ENCODE measurements around the gene COP1.

Gene COP1

DNA sequence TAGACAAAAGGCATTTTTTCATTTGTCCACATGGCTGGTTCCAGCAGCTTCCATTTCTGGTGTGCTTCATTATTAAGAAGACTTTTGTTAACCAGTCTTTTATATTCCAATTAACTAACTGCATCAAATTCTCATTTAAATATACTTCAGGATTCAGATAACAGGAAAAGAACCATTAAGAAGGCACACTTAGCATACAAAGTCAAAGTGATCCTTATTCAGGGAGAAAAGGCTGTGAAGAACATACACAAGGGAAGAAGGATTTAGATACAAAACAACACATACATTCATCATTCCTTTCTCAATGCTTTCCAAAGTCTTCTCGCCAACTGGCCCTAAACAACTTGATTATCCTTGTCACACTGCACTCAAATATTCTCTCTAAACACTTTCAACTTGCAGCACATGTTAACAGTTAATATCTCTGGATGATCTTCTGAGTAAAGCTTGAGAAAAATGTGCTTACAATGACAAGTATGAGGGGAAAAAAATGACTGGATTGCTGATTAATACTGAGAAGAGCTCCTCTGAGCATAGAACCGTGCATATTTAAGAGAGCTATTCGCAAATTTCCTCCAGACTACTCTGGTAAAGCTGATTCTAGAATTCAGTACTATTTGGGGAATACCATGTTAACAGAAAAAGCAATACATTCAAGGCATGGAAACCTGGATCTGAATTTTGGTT lies 238.5 kb downstream of the COP1 start:
- no peak for DNase-seq

DNA sequence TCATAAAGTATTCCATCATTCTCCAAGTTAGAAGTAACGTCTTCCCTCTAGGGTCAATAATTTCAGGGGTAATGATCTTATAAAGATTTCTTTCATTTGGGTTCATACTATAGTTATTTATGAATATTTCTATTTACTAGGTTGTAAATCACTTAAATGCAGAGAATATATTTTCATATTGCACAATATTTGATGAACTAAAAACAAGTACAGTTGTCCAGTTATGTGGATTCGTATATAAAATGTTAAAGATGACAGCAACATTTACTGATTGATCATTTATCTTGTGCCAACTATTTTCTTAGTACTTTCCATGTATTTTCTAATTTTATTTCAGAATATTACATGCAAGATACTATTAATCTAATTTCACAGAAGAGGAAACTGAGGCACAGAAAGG lies 243.3 kb downstream of the COP1 start:
- no peak for DNase-seq

- DNase-seq = no peak
Measured at GRCh38 chr1:175960169-175960568, 246.9 kb downstream of the COP1 start.

DNA sequence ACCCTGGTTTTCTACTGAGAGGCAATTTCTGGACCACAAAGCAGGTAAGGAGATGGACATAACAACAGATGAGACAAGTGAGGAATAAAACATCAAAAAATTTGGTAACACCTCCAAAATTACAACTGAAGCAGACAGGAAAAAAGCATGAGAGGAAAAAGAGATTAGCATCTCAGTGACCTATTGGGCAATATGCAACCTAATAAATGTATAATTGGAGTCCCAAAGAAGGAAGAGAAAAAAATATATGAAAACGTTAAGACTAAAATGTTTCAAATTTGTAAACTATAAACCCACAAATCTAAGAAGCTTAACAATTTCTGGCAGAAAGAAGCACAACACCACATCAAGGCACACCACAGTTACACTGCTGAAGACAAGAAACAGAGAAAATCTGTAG lies 255.5 kb downstream of the COP1 start:
- no peak for DNase-seq

DNA sequence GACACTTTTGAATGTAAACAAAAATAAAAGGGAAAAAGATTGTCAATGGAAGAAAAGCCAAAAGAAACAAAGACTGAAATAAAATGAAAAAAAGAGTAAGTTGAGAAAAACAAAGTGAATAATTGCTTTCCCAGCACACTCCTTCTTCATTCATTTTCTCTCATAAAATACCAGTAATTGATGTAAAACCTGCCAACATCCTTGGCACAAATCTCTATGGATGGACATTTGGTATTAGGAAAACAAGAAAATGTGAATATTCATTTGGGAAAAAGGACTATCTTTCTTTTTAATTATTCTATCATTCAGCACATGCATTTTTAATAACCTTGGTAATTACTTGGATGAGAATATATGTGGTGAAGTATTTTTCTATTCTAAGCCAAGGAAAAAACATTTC lies 259.3 kb downstream of the COP1 start:
- DNase-seq = no peak

- no peak for DNase-seq
Measured at GRCh38 chr1:175944591-175944990, 262.5 kb downstream of the COP1 start.

DNA sequence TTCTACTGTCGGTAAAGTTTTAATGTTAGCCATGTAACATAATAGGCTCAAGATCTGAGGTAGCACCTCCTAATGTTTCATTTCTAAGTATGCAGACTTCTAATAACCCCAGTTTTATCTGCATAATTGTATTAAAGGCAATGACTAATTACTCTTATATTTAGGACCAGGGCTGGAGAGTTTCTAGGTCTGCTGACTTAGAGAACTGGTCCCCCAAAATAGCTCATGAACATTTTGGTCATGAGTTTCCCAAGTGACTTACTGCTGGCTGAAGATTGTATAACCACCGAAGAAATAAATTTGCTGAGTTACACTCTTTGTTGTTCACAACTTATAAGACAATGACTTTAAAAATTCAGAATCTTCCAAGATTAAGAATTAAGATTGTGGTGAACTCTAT lies 265.9 kb downstream of the COP1 start:
- no peak for DNase-seq

GRCh38 chr1:175936736-175937135 lies 270.4 kb downstream of the COP1 start:
- no peak for DNase-seq

DNA sequence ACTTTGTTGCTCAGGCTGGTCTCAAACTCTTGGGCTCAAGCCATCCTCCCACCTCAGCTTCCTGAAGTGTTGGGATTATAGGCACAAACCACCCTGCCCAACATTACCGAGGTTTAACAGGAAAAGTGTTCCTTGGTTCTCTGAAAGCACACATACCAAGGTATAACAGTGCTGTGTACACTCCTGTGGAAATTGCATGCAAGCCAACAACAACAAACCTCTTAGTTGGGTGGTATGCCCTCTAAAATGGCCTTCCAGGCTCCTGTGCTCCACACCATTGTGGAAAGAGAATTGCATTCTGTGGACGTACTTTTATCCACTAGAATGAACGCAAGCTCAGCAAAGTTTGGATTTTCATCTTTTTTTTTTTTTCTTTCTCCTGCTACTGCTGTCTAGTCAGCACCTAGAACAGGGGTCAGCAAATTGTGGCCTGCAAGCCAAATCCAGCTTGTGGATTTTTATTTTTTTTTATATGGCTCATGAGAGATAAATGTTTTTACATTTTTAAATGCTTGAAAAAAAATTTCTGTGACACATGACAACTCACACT lies 271.4 kb downstream of the COP1 start:
- no peak for DNase-seq

GRCh38 chr1:175935166-175935565 lies 271.9 kb downstream of the COP1 start:
- no peak for DNase-seq

GRCh38 chr1:175933801-175934200 lies 273.3 kb downstream of the COP1 start:
- DNase-seq = no peak

GRCh38 chr1:175927944-175928343 lies 279.1 kb downstream of the COP1 start:
- DNase-seq = no peak

- no peak for DNase-seq
Measured at GRCh38 chr1:175922254-175922881, 284.7 kb downstream of the COP1 start.

DNA sequence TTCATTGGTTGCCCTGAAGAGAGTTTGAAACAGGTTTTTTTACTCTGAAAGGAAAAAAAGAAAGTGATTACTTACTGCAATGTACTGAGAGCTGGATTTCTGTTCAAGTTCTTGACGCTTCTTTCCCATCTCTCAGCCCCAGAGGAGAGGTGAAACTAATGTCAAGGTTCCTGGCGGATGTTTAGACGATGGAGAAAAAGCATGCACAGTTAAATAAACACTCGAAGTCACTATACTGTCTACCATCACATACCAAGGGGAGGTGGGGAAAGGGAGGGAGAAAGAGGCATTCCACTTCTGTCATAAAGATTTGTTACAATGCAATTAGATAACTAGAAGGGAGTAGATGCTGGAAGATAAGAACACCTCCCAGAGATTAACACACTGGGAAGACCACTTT lies 286.7 kb downstream of the COP1 start:
- DNase-seq = no peak

- DNase-seq = no peak
Measured at GRCh38 chr1:175919001-175919400, 288.1 kb downstream of the COP1 start.

- DNase-seq = no peak
Measured at GRCh38 chr1:175918364-175918801, 288.7 kb downstream of the COP1 start.

DNA sequence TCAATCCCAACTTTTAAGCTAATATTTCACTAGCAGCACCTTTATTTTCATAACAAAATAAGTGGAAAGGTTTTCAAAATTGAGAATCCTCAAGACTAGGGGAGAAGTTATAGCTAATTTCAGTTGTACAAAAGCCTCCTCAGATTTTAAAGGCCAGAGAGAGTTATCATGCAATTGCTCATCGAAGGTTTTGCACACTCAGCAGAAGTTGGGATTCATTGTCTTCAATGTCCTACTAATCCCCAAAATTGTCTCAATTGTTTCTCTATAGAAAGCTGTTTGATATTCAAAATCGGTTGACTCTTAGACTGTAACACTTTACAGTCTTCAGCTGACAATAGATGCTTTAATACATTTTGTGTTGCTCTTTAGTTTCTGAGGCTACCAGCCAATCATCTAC lies 293.0 kb downstream of the COP1 start:
- no peak for DNase-seq

- DNase-seq = no peak
Measured at GRCh38 chr1:175911138-175911537, 295.9 kb downstream of the COP1 start.

GRCh38 chr1:175906370-175906769 lies 300.7 kb downstream of the COP1 start:
- DNase-seq = no peak

GRCh38 chr1:175904808-175905207 lies 302.3 kb downstream of the COP1 start:
- no peak for DNase-seq

DNA sequence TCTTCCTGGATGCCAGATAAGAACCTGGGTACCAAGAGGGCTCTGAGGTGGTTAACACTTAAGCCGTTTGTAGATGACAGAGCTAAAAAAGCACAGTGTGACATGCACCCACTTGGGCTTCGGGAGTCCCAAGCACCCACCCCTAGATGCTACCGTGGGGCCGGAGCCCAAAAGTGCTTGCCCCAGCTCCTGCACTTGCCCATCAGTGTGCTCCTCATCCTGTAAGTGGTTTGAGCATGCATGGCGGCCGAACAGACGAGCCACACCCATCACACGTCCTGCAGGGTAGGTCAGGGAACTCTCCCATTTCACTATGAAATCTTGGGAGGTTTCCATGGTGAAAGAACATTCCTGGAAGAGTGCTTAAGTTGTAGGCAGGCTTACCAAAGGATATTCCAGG lies 304.8 kb downstream of the COP1 start:
- no peak for DNase-seq

DNA sequence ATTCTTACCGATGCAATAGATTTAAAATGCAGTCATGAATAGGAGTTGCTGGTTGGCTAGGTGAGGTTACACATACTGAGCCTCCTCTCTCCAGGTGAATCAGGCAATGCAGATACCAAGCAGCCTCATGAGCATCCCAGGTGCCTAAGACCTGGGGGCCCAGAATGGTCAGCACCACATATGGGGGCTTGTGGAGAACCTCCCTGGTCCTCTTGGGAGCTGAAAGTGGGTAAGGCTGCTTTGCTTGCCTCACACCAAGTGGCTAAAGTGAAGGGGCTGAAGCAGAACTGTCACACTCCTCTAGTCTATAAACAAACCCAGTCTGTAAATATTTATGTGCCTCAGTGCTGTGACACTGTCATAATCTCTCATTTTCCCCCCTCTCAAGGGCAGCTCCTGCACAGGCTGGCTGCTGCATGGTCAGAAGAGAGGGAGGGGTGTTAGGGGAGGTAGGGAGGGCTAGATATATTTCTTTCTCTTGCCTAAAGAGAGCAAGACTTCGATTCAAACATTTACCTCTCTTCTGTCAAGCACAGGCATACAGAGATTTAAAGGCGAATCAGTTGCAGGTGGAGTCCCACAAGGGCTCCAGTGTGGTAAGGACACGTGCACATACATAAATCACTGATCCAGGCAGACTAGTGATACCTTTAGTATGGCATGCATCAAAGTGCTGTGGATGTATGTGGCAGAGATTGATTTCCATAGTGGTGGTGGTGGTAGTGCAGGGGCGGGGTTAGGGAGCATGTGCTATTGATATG lies 305.8 kb downstream of the COP1 start:
- DNase-seq = no peak

DNA sequence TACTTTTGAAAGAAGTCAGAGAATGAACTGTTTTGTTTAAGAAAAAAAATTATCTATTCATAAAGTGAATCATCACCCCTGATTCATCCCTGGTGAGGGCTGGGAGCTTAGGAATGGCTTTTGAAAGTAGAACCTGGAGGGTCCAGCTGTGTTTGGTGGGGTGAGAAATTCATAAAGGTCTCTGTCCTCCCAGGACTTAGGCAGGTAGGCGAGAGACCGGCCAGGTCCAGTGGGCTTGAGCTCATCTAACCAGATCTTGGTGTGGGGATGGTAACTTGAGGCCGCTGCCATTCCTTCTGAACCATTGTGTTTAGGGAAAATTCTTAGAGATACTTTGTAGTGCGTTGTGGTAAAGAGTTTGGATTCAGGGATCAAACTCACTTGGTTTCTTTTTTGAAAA lies 306.9 kb downstream of the COP1 start:
- DNase-seq = no peak
